HL-60/S4 treated with phorbol 12-myristate 13-acetate at 8.2 ng/mL for 4 days and 3 days (cell line): ENCODE measurements around the gene FAM193A.

Source experiments
- in situ Hi-C: fragments of 300-500 bp; cut with MboI; formaldehyde crosslinking; loops from 2 replicates; pipeline ENCODE4 v1.15.0; 2022; ENCODE audit warnings: low sequenced_read_pairs

The FAM193A gene, protein sequence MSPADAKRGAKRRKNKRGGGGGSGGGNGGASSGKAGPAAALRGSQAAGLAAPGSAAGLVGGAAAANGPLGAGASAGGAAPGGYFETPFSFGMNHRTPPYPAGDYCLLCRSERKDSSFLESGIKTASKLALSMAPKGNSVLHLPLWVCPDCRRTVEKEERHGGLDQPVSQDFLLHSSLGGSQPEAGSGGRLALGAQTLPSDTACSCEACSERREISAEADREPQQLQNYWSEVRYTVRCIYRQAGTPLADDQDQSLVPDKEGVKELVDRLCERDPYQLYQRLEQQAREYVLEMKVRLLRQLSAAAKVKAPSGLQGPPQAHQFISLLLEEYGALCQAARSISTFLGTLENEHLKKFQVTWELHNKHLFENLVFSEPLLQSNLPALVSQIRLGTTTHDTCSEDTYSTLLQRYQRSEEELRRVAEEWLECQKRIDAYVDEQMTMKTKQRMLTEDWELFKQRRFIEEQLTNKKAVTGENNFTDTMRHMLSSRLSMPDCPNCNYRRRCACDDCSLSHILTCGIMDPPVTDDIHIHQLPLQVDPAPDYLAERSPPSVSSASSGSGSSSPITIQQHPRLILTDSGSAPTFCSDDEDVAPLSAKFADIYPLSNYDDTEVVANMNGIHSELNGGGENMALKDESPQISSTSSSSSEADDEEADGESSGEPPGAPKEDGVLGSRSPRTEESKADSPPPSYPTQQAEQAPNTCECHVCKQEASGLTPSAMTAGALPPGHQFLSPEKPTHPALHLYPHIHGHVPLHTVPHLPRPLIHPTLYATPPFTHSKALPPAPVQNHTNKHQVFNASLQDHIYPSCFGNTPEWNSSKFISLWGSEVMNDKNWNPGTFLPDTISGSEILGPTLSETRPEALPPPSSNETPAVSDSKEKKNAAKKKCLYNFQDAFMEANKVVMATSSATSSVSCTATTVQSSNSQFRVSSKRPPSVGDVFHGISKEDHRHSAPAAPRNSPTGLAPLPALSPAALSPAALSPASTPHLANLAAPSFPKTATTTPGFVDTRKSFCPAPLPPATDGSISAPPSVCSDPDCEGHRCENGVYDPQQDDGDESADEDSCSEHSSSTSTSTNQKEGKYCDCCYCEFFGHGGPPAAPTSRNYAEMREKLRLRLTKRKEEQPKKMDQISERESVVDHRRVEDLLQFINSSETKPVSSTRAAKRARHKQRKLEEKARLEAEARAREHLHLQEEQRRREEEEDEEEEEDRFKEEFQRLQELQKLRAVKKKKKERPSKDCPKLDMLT (N-terminal part only)

DNA sequence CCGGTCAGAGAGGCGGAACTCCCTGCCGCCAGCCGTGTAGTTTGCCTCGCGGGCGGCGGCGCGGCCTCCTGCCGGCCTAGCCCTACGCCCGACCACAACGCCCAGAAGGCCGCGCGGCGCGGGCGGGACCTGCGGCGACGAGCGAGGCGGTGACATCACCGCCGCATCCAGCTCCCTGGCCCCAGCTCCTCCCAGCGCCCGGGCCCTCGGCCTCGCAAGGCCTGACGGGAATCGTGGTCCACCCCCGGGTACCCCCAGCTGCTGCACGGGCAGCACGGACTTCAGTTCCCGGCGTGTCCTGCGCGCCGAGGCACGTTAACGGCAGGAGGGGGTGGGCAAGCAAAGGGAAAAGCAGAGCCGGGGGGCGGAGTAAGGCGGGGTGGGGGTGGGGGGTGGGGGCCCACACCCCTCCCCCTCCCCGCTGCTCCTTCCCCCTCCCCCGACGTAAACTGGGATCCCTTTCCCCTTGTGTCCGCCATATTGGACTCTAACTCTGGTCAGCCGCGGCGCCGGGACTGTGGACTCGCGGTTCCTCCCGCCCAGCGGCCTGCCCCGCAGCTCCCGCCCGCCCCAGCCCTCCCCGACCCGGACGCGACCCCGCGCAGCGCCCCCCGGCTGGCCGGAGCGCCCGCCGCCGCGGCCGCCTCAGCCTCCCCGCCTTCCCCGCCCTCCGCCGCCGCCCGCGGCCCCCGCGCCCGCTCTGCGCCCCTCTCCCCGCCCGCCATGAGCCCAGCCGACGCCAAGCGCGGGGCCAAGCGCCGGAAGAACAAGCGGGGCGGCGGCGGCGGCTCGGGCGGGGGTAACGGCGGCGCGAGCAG, at the start of gene FAM193A:
FAM193A (plus strand) TSS at position 455 of the 818 bp plus-strand sequence; CDS start at position 724, 269 bp downstream.
- in situ Hi-C loops: no loop called here

DNA sequence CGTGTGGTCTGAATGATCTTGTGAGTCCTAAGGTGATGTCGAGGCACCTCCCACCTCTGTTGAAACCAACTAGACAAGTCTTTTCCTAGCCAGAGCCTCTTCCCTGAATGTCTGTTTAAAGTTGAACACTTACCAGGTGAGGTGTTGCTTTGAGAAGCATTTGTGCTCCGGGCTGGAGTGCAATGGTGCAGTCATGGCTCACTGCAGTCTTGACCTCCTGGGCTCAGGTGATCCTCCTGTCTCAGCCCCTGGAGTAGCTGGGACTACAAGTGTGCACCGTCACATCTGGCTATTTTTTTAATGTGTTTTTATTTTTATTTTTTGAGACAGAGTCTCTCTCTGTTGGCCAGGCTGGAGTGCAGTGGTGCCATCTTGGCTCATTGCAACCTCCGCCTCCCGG, 49.5 kb upstream of the FAM193A start:
- in situ Hi-C loops: no loop called here

- in situ Hi-C loops: no loop called here
These were observed 48.8 kb upstream of the FAM193A start for GRCh38 chr4:2487632-2488031.

GRCh38 chr4:2489081-2489805, 47.2 kb upstream of the FAM193A start:
- in situ Hi-C loops: no loop called here

DNA sequence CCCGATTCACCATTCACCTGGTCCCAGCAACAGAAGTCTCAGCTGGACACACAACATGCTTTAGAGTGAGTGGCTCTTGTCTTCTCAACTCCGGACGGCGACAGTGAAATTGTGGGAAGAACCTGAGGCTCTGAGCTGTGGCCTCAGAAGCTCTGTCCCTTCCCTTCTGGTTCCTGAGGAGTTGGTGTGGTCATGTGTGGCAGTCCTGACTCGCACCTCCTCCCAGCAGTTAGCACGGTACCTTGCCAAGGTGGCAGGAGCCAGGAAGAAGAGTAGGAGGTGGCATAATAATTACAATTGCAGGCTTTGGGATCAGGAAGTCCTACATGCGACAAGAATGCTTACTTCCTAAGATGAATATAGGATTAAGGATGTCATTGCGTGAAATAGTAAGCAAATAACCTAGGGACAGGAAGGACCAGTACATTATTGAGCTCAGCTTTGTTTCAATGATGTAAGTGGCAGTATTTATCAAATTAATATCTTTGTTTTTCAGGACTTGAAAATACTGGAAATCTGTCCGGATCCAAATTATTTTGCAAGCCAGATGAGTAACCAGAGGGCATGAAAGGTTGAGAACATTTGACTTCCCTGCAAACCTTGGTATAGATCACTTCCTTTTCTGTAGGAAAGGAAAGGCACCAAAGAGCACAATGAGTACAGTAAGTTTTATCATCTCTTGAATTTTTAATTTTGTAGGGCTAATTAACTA, 46.5 kb upstream of the FAM193A start:
- in situ Hi-C loops: no loop called here

DNA sequence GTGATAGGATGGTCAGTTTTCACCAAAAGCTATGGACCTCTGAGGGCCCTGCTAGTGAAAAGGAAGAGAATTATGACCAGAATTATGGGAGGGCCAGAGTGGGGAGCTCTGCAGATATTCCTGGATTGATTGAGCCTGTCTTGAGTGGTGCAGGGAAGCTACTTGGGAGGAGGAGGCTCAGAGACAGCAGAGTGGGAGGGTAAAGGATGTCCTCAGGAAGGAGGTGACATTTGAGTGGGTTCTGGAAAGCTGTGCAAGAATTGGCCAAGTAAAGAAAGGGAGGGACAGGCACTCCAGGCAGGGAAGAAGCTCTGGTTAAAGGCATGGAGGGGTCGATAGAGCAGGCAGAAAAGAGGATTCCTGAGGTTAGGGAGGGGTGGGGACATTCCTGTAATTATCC, 43.5 kb upstream of the FAM193A start:
- in situ Hi-C loops: no loop called here

- in situ Hi-C loops: no loop called here
These were observed 41.5 kb upstream of the FAM193A start for GRCh38 chr4:2494992-2495391.

DNA sequence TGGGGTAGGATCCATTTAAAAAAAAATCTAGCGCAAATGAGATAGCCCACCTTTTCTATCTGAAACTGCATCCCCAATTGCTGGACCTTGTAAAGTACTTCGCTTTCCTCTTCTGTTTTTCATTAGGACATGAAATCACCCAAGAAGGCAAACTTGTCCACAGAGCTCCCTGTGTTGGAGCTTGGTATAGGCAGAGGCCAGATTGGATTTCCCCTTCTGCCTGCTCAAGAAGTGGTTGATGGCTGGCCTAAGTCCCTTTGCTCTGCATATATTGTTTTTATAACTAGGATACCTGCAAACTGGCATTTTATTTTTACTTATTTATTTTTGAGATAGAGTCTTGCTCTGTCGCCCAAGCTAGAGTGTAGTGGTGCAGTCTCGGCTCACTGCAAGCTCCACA, 39.1 kb upstream of the FAM193A start:
- in situ Hi-C loops: no loop called here

DNA sequence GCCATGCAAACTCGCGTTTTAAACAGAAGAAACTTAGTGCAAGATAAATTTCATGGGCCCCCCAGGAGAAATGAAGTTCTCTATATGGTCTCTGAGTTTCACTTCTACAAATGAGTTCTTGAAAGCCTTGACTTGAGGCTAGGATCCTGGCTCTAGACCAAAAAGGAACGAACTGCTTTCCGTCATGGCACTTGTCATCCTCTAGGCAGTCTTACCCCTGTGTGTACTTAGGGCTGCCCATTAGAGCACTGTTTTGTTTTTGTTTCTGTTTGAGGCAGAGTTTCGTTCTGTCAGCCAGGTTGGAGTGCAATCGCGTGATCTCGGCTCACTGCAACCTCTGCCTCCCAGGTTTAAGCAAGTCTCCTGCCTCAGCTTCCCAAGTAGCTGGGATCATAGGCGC, 38.5 kb upstream of the FAM193A start:
- in situ Hi-C loops: no loop called here

DNA sequence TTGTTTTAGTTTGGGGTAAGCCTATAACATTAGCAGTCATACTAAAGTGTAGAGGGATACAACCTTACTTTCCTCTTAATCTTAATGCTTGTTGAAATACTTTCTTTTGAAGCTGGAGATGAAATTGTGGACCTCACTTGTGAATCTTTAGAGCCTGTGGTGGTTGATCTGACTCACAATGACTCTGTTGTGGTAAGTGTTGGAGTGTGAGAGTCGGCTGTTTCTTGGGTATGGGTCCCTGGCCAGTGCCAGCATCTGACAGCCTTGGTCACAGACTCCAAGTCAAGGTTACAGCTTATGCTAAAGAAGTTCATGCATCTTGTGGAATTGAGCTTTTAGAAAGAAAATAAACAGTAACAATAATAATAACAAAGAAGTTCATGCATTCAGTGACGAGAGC, 35.9 kb upstream of the FAM193A start:
- in situ Hi-C loops: no loop called here

DNA sequence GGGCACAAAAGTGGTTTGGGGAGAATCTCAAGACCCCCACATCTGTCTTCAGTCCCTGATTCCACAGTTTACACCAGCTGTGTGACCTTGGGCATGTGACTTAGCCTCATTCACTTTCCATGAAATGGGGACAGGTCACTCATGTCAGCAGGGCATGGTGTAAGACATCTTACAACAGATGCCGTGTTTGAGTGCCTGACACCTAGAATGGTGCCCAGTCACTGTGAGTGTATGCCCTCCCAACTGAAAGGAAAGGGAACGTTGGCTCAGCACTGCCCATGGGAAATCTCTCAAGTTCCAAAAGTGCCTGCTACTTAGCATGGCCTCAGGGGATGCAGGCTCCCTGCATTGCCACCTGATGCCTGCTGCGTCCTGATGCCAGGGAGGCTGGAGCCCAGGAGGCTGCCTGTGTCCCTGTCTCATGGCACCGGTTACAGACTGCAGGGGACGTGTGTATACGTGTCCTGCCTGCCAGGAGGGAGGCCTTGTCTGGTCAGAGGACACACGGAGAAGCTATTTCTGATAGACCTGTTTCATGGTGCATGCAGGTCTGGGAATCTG, 35.3 kb upstream of the FAM193A start:
- in situ Hi-C loops: no loop called here

DNA sequence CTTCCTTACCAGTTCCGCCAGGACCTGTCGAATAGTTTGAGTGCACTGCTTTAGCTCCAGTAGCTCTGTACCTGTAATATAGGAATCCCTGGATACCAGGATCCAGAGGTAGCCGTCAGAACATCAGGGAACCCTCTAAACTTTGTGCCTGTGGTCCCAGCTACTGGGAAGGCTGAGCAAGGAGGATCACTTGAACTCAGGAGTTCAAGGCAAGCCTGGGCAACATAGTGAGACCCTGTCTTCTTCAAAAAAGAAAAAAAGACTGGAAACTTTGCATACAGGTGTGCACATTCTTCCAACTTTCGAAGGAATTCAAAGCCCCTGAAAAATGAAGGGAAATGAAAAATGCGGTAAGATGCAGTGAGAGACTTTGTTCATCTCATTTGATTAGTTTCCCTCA, 32.6 kb upstream of the FAM193A start:
- in situ Hi-C loops: no loop called here

DNA sequence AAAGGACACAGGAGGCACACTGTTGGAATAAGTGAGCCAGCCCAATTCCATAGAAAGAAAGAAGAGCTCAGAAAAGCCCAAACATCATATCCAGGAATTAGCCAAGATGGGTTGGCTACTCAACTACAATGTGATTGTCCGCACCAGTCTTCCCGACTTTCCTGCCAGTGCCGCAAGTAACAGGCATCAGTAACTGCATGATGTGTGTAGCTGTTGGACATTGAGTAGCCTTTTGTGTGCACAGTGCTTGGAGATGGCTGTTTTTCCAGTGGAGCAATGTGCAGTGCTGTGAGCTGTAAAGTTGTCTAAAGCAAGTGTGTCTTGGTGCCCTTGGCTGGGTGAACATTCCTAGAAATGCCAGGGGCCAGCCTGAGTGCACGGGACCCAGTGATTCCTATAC, 29.2 kb upstream of the FAM193A start:
- in situ Hi-C loops: no loop called here

DNA sequence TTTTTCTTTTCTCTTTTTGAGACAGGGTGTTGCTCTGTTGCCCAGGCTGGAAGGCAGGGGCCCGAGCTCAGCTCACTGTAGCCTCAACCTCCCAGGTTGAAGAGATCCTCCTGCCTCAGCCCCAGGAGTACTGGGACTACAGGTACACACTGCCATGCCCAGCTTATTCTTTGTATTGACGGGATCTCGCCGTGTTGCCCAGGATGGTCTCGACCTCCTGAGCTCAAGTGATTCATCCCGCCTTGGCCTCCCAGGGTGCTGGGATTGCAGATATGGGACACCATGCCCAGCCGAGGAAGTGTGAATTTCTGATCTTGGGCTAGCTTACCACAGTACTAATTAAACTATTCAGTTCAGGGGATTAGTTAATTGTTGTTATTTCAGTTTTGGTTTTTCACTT, 28.6 kb upstream of the FAM193A start:
- in situ Hi-C loops: no loop called here

DNA sequence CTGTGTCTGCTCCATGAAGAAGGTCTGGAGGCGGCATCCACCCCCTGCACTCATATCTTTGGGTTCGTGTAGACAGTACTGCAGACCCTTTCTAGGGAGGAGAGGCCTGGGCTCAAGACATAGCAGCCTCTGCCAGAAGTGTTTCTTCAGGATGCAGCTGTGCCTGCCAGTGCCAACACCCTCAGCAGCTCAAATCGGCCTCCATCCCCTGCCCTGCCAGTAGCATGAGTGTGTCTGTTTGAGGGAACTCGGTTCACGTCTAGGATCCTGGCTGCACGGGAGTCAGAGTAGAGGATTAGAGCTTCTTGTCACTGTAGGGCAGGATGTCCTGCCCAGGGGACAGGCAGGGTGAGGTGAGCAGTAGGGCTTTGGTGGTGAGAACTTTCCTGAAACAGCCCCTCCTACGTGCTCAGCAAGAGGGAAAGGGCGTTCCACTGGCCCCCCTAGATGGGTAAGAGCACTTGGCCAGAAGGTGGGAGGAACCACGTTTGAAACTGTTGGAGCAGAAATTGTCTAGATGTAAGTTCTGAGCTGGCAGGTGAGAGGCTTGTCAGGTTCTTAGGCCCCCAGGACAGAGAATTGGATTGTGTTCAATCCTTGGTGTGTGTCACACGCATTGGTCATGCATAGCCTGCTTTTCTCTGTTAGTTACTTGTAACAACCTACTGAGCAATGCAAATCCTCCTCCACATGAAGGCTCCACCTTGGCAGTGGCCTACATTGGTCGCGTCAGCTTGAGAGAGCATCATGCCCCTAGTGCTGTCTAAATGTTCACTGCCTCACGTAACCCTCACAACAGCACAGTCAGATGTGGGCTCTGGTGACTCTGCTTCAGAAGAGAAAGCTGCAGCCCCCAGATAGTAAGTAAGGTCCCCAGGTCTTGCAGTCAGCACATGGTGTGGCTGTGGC, 25.8 kb upstream of the FAM193A start:
- in situ Hi-C loops: no loop called here

DNA sequence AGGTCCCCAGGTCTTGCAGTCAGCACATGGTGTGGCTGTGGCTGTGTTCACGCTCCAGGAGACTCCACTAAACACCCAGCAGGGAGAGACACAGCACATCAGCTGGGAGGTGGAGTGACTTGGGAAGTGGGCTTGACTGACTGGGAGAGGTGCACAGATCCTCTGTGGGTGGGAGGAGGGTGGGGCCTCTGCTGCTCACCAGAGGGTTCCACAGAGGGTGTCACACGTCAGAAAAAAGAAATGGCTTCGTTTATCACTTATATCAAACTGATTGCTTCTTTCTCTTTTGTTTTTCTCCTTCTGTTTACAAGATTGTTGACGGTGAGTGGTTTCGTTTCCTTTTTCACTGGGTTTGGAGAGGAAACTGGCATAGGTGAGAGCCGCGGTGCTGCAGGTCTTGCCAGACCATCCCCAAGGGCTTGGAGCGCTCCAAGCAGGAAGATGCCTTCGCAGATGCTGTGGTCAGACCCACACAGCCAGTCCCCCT, 24.8 kb upstream of the FAM193A start:
- in situ Hi-C loops: no loop called here

- in situ Hi-C loops: no loop called here
These were observed 23.9 kb upstream of the FAM193A start for GRCh38 chr4:2512396-2513135.
